GM21447 (cell line): ENCODE measurements around the gene SLC9A4.

Experiments
- ATAC-seq: cut with Tn5 transposase; IDR thresholded peaks from one replicate; pipeline ENCODE4 v1.9.1; 2021; ENCODE audit not compliant: unreplicated experiment

SLC9A4 gene

GRCh38 chr2:102494570-102494969 lies 21.5 kb downstream of the SLC9A4 start:
- no peak for ATAC-seq

GRCh38 chr2:102498414-102498813 lies 25.4 kb downstream of the SLC9A4 start:
- no peak for ATAC-seq

GRCh38 chr2:102499558-102499957 lies 26.5 kb downstream of the SLC9A4 start:
- ATAC-seq: no peak

- ATAC-seq: no peak
These were observed 29.6 kb downstream of the SLC9A4 start for GRCh38 chr2:102502576-102502975.

GRCh38 chr2:102504833-102505232 lies 31.8 kb downstream of the SLC9A4 start:
- no peak for ATAC-seq

DNA sequence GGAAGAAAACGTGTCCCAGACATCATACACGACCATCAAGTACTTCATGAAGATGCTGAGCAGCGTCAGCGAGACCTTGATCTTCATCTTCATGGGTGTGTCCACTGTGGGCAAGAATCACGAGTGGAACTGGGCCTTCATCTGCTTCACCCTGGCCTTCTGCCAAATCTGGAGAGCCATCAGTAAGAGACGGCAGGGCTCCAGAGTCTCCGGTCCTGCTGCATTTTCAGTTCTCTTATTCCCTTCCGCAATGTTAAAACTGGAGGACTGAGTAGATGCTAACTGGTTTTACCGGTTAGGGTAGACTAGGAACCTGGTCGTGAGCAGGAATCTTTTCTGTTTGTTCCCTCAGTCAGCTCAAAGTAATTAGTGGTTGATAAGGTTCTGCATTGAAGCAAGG lies 32.3 kb downstream of the SLC9A4 start:
- ATAC-seq: no peak

GRCh38 chr2:102506743-102507142 lies 33.7 kb downstream of the SLC9A4 start:
- no peak for ATAC-seq

GRCh38 chr2:102508863-102509262 lies 35.8 kb downstream of the SLC9A4 start:
- no peak for ATAC-seq

DNA sequence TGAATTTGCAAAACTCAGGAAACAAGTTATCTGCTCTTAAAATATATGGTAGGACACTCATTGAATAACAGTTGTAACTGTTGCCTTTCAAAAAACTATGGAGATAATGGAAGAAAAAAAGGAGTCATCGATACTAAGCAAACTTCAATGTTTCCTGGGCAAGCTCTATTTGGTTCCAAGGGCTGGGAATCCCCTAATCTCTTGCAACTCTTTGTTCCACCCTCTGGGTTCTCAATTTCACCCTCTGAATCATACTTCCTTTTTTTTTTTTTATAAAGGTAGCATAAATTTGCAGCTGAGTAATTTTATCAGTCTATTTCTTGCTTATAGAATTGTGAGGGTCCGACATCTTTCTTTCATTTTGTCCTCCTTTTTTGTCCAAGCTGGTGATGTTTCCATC lies 36.7 kb downstream of the SLC9A4 start:
- ATAC-seq: no peak

- ATAC-seq: no peak
These were observed 38.0 kb downstream of the SLC9A4 start for GRCh38 chr2:102510791-102511575.

- ATAC-seq: no peak
These were observed 39.1 kb downstream of the SLC9A4 start for GRCh38 chr2:102512161-102512560.

DNA sequence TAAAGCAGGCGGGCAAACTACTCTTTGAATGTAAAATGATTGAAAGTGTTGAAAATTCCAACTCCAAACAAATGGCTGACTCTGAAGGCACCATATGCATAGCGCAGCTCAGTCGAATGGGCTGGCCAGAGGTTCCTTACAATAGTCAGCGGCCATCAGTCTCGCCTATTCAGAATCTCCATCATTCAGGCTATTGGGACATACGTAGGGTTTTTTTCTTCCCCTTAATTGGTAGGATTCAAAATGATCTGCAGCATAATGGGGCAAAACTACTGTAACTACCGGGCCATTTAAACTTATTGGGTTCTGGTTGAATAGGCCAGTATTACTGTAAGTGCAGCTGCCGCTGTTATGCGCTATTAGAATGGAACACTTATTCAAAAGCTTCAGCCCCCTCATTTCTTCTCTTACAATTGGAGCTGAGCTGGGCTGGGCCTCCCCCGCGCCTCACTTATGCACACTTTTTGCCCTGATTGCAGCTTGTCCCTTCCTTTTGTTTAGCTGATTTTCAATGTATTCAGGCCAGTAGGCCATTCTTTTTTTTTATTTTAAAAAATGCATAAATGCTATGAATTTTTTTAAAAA lies 40.4 kb downstream of the SLC9A4 start:
- ATAC-seq: no peak

DNA sequence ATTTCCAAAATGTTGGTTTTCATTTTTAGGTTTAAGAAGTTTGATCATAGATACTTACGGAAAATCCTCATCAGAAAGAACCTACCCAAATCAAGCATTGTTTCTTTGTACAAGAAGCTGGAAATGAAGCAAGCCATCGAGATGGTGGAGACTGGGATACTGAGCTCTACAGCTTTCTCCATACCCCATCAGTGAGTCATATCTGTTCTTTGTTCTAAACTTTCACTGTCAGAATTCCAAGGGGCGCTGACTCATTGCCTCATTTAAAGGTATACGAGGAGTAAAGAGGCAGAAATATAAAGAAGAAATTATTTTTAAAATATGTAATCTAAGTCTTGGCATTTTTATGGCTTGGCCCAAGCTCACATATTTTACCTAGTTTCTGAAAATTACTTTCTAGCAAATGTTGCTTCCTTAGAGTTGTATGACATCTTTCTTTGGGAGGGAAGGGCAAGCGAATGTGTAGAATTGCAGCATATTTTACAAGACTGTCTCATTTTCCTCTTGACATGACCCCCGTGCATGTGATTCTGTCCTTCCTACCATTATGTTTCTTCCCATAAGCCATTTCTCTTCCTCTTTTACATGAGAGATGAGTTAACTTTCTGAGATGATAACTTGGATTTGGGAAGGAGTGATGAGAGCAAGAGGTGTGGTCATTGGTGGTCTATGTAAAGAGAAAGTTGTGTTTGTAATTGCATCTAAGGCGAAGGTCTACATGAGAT lies 41.2 kb downstream of the SLC9A4 start:
- no peak for ATAC-seq

DNA sequence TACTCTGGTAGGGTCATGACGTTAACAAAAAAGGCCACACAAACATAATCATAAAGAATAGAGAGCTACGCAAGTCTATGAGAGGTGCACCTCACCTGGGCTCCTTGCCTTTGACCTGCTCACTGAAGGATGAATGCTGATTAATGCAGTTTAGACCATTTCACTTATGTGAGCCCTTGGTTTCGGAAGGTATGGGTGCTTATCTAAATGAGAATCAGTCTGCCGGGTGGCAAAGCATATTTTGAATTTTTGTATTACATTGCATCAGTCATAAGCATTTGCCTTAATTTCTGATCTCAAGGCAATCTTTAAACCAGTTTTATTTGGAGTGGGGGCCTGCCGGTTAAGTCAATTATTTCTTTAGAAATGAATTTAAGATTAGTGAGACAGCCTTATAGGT lies 42.8 kb downstream of the SLC9A4 start:
- ATAC-seq: no peak

GRCh38 chr2:102518170-102518569 lies 45.1 kb downstream of the SLC9A4 start:
- no peak for ATAC-seq

- peak; percentile 58 for ATAC-seq
These were observed 47.0 kb downstream of the SLC9A4 start for GRCh38 chr2:102520009-102520408.

DNA sequence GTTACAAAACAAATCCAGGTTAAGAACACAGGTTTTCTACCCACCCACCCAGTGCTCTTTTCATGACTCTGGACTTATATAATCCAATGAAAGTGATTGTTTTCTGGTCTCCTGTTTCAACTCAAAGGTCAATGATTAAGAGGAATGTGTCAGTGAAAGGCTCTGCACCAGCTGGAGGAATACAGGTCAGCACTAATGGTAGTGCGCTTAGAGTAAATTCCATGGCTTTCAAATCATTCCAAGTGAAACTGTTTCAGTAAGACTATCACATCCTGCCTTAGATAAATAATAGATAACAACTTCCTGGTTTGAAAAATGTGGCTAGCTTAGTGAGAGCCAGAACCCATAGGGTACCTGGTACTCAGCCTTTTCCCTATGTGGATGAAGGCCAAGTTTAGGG lies 47.8 kb downstream of the SLC9A4 start:
- no peak for ATAC-seq

DNA sequence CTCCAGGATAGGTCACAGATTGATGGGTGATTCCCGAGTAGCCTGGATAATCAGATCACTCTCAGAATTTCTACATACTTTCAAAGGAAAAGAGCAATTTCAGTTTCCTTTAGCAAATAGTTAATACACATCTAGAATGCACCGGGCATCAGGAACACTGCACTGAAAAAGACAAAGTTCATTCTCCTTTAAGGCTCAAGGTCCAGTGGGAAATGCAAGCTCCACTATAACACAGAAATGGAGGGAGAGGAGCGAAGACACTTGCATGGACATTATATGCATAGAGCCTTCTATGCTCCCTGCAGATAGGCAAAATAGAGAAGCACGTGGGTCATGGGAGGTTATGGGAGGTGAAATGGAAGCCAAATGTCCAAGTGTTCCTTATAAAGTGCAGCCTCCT lies 49.1 kb downstream of the SLC9A4 start:
- no peak for ATAC-seq

GRCh38 chr2:102522890-102523289 lies 49.9 kb downstream of the SLC9A4 start:
- no peak for ATAC-seq

DNA sequence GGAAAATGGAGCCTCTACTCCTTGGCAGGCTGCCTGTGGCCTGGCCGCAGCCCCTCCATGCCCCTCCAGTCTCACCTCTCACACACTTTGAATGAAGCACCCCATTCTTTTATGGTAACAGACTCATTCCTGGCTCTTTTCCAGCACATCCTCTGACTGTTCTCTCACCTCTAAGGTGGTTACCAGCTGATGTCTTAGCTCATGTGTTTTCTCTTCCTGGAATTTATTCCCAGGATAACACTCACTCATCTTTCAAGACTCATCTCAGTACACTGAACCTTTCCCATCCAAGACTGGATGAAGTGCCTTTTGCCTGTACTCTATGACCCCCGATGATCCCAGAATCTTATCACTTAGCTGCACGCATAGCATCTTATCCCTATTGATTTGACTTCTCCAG lies 50.6 kb downstream of the SLC9A4 start:
- ATAC-seq: no peak

GRCh38 chr2:102527086-102527485 lies 54.1 kb downstream of the SLC9A4 start:
- no peak for ATAC-seq

- ATAC-seq: no peak
These were observed 65.5 kb downstream of the SLC9A4 start for GRCh38 chr2:102538491-102538890.
